Mammary epithelial cell (primary cell): ENCODE data around the gene OOSP1.

ENCODE experiments used
- CTCF ChIP-seq, 2 donors: IDR thresholded peaks in 1 of 2; conservative IDR thresholded peaks in 1 of 2; 2 replicates each; pipeline ENCODE4 v1.5.1; 2011 to 2012; ENCODE audit warnings: inconsistent platforms in 2 of 2, low read length in 2 of 2, mild to moderate bottlenecking in 2 of 2, control low read depth in 1 of 2, low read depth in 1 of 2; ENCODE audit not compliant: insufficient read depth in 1 of 2; ENCODE audit errors: extremely low read depth in 1 of 2
- EZH2 ChIP-seq: IDR thresholded peaks from 2 replicates; pipeline ENCODE4 v1.6.1; 2012; ENCODE audit warnings: low read length, inconsistent platforms, borderline replicate concordance

- TF ChIP-seq CTCF (conservative IDR thresholded peaks at IDR 0.05 in 1 of 2, IDR thresholded peaks at IDR 0.05 in 1 of 2; ENCODE audit: extremely low read depth in 1 of 2, insufficient read depth in 1 of 2, low read depth in 1 of 2, low read length in 2 of 2) (no peak), EZH2 (no peak)
These were observed 37.7 kb upstream of the OOSP1 start for GRCh38 chr11:59900366-59901126.
